ENCODE results near the gene LHFPL5.

Gene LHFPL5

DNA sequence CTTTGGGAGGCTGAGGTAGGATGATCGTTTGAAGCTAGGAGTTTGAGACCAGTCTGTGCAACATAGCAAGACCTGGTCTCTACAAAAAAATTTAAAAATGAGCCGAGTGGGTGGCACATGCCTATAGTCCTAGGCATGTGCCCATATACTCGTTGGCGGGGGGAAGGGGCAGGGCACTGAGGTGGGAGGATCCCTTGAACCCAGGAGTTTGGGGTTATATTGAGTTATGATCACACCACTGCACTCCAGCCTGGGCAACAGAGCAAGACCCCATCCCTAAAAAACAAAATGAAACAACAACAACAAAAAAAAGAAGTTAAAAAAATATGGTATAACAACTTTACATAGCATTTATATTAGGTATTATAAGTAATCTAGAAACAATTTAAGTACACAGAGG is 47.8 kb downstream of the LHFPL5 start:
- TF ChIP-seq EP300 (IDR thresholded peaks at IDR 0.05; ENCODE audit: borderline replicate concordance) (no peak), RAD21 (IDR thresholded peaks at IDR 0.05; ENCODE audit: low read depth) (no peak), TEAD4 (IDR thresholded peaks at IDR 0.05) (no peak), NFIC (IDR thresholded peaks at IDR 0.05) (no peak), CEBPB (IDR thresholded peaks at IDR 0.05) (no peak), EGR1 (IDR thresholded peaks at IDR 0.05) (no peak), CREB1 (IDR thresholded peaks at IDR 0.05; ENCODE audit: low read depth) (no peak), TCF12 (IDR thresholded peaks at IDR 0.05; ENCODE audit: low read depth) (no peak), YY1 (IDR thresholded peaks at IDR 0.05; ENCODE audit: low read depth) (no peak), TAF1 (IDR thresholded peaks at IDR 0.05; ENCODE audit: low read depth) (no peak), ZBTB7A (IDR thresholded peaks at IDR 0.05; ENCODE audit: low read depth) (no peak), FOXM1 (IDR thresholded peaks at IDR 0.05; ENCODE audit: borderline replicate concordance, low read depth) (no peak)
- TF ChIP-seq, protein P1, sequence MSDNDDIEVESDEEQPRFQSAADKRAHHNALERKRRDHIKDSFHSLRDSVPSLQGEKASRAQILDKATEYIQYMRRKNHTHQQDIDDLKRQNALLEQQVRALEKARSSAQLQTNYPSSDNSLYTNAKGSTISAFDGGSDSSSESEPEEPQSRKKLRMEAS (IDR thresholded peaks at IDR 0.05) = no peak
- TF ChIP-seq, protein P2, sequence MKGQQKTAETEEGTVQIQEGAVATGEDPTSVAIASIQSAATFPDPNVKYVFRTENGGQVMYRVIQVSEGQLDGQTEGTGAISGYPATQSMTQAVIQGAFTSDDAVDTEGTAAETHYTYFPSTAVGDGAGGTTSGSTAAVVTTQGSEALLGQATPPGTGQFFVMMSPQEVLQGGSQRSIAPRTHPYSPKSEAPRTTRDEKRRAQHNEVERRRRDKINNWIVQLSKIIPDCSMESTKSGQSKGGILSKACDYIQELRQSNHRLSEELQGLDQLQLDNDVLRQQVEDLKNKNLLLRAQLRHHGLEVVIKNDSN (IDR thresholded peaks at IDR 0.05) = no peak
- TF ChIP-seq, protein P3, sequence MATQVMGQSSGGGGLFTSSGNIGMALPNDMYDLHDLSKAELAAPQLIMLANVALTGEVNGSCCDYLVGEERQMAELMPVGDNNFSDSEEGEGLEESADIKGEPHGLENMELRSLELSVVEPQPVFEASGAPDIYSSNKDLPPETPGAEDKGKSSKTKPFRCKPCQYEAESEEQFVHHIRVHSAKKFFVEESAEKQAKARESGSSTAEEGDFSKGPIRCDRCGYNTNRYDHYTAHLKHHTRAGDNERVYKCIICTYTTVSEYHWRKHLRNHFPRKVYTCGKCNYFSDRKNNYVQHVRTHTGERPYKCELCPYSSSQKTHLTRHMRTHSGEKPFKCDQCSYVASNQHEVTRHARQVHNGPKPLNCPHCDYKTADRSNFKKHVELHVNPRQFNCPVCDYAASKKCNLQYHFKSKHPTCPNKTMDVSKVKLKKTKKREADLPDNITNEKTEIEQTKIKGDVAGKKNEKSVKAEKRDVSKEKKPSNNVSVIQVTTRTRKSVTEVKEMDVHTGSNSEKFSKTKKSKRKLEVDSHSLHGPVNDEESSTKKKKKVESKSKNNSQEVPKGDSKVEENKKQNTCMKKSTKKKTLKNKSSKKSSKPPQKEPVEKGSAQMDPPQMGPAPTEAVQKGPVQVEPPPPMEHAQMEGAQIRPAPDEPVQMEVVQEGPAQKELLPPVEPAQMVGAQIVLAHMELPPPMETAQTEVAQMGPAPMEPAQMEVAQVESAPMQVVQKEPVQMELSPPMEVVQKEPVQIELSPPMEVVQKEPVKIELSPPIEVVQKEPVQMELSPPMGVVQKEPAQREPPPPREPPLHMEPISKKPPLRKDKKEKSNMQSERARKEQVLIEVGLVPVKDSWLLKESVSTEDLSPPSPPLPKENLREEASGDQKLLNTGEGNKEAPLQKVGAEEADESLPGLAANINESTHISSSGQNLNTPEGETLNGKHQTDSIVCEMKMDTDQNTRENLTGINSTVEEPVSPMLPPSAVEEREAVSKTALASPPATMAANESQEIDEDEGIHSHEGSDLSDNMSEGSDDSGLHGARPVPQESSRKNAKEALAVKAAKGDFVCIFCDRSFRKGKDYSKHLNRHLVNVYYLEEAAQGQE (IDR thresholded peaks at IDR 0.05; ENCODE audit: low read depth) = no peak

DNA sequence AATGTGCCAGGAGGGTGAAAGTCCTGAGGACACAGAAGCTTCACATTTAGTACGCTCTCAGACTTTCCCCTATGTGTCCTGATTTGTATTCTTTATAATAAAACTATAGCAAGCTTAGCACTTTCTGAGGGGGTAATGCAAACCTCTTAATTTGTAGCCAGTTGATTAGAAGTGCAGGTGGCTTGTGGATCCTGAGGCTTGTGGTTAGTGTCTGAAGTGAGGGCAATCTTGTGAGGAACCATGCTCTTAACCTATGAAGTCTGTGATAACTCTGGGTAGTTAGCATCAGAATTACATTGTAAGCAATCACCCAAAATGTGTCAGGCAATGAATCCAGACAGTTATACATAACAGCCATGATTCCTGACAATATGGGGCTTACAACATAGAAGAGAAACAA is 51.1 kb downstream of the LHFPL5 start:
- no peak for TF ChIP-seq TCF12 (IDR thresholded peaks at IDR 0.05; ENCODE audit: low read depth)

DNA sequence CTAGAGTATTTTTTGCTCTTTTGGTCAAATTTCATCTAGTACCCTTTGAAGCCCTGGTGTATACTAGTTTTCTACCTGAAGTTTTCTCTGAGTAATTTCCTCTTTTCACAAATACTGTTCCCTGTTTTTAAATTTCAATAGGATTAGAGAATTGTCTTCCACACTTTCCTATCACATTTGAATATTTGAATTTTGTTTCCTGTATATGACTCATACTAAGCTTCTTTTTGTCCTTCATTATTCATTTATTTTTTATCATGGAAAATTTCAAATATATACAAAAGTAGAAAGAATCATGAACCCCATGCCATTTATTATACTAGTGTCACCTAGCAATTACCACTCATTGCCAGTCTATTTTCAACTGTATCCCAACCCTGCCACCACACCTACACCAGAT is 52.7 kb downstream of the LHFPL5 start:
- TF ChIP-seq, protein P3 (IDR thresholded peaks at IDR 0.05; ENCODE audit: low read depth) = no peak
- TF ChIP-seq EGR1 (IDR thresholded peaks at IDR 0.05) (no peak), TEAD4 (IDR thresholded peaks at IDR 0.05) (no peak), TCF12 (IDR thresholded peaks at IDR 0.05; ENCODE audit: low read depth) (no peak), YY1 (IDR thresholded peaks at IDR 0.05; ENCODE audit: low read depth) (no peak), NFIC (IDR thresholded peaks at IDR 0.05) (no peak), FOXM1 (IDR thresholded peaks at IDR 0.05; ENCODE audit: borderline replicate concordance, low read depth) (no peak), CREB1 (IDR thresholded peaks at IDR 0.05; ENCODE audit: low read depth) (no peak)
- TF ChIP-seq, protein P2 (IDR thresholded peaks at IDR 0.05) = no peak
- TF ChIP-seq, protein P1 (IDR thresholded peaks at IDR 0.05) = no peak

DNA sequence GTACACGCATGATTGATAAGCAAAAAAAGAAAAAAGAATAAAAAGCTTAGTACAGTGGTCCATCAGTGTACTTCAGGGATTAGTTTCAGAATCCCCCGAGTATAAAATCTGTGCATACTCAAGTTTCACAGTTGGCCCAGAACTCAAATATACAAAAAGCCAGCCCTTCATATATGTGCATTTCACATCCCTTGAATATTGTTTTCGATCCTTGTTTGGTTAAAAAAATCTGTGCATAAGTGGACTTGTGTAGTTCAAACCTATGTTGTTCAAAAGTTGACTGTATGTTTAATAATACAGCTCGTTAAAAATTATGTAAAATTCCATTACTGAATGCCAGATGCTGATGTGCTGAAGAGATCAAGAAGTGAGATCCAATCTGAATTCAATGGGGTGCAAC is 54.2 kb downstream of the LHFPL5 start:
- TF ChIP-seq, protein P2 (IDR thresholded peaks at IDR 0.05) = no peak
- TF ChIP-seq, protein P1 (IDR thresholded peaks at IDR 0.05) = no peak
- TF ChIP-seq NFIC (IDR thresholded peaks at IDR 0.05) (no peak), CREB1 (IDR thresholded peaks at IDR 0.05; ENCODE audit: low read depth) (no peak), TCF12 (IDR thresholded peaks at IDR 0.05; ENCODE audit: low read depth) (no peak), FOXM1 (IDR thresholded peaks at IDR 0.05; ENCODE audit: borderline replicate concordance, low read depth) (no peak), YY1 (IDR thresholded peaks at IDR 0.05; ENCODE audit: low read depth) (no peak), TEAD4 (IDR thresholded peaks at IDR 0.05) (no peak), EP300 (IDR thresholded peaks at IDR 0.05; ENCODE audit: borderline replicate concordance) (no peak), EGR1 (IDR thresholded peaks at IDR 0.05) (no peak), TAF1 (IDR thresholded peaks at IDR 0.05; ENCODE audit: low read depth) (no peak), ZBTB7A (IDR thresholded peaks at IDR 0.05; ENCODE audit: low read depth) (no peak), RAD21 (IDR thresholded peaks at IDR 0.05; ENCODE audit: low read depth) (no peak), CEBPB (IDR thresholded peaks at IDR 0.05) (no peak)
- TF ChIP-seq, protein P3 (IDR thresholded peaks at IDR 0.05; ENCODE audit: low read depth) = no peak

Data from Ishikawa (cell line).